ELF-1 (cell line): Measurements from ENCODE around the gene NDUFA8.

ENCODE experiments used
- DNase-seq: peaks from one replicate; pipeline ENCODE4 v3.0.0-alpha.2; 2016; ENCODE audit warnings: low read depth, low spot score

NDUFA8 gene

GRCh38 chr9:122138560-122139268 is 20.9 kb downstream of the NDUFA8 start:
- no peak for DNase-seq

GRCh38 chr9:122135529-122135859 is 24.1 kb downstream of the NDUFA8 start:
- DNase-seq: no peak

- DNase-seq: peak; percentile 92
Measured at GRCh38 chr9:122134822-122135528, 24.6 kb downstream of the NDUFA8 start.

GRCh38 chr9:122133984-122134535 is 25.5 kb downstream of the NDUFA8 start:
- no peak for DNase-seq

- peak; percentile 78 for DNase-seq
Measured at GRCh38 chr9:122133263-122133983, 26.2 kb downstream of the NDUFA8 start.

GRCh38 chr9:122132539-122132938 is 27.0 kb downstream of the NDUFA8 start:
- no peak for DNase-seq

- DNase-seq: peak; percentile 81
Measured at GRCh38 chr9:122131401-122132001, 28.1 kb downstream of the NDUFA8 start.

- no peak for DNase-seq
Measured at GRCh38 chr9:122130837-122131236, 28.7 kb downstream of the NDUFA8 start.

GRCh38 chr9:122129969-122130368 is 29.6 kb downstream of the NDUFA8 start:
- no peak for DNase-seq

- DNase-seq: no peak
Measured at GRCh38 chr9:122128969-122129343, 30.6 kb downstream of the NDUFA8 start.

- no peak for DNase-seq
Measured at GRCh38 chr9:122128007-122128968, 31.3 kb downstream of the NDUFA8 start.

- DNase-seq: no peak
Measured at GRCh38 chr9:122127396-122127798, 32.2 kb downstream of the NDUFA8 start.

GRCh38 chr9:122126331-122127261 is 33.0 kb downstream of the NDUFA8 start:
- DNase-seq: peak; percentile 65

- peak; percentile 80 for DNase-seq
Measured at GRCh38 chr9:122125509-122126330, 33.9 kb downstream of the NDUFA8 start.

- DNase-seq: peak; percentile 84
Measured at GRCh38 chr9:122125158-122125508, 34.4 kb downstream of the NDUFA8 start.

- no peak for DNase-seq
Measured at GRCh38 chr9:122124528-122124927, 35.1 kb downstream of the NDUFA8 start.

- no peak for DNase-seq
Measured at GRCh38 chr9:122124048-122124447, 35.5 kb downstream of the NDUFA8 start.

- DNase-seq: peak; percentile 94
Measured at GRCh38 chr9:122122903-122123632, 36.5 kb downstream of the NDUFA8 start.
